Measurements from ENCODE around the gene MRPL4. TPM values are rescaled to one million over a fixed set of nuclear protein-coding genes. Genes with fewer than 3 reads are reported as not detected.

The MRPL4 gene
- total and polyA plus RNA-seq, 10 of the 15 experiments (the other 5 are each of a cell fraction or from before 2014, with no cell fraction given): 0.79 to 221 (median 112) TPM

DNA sequence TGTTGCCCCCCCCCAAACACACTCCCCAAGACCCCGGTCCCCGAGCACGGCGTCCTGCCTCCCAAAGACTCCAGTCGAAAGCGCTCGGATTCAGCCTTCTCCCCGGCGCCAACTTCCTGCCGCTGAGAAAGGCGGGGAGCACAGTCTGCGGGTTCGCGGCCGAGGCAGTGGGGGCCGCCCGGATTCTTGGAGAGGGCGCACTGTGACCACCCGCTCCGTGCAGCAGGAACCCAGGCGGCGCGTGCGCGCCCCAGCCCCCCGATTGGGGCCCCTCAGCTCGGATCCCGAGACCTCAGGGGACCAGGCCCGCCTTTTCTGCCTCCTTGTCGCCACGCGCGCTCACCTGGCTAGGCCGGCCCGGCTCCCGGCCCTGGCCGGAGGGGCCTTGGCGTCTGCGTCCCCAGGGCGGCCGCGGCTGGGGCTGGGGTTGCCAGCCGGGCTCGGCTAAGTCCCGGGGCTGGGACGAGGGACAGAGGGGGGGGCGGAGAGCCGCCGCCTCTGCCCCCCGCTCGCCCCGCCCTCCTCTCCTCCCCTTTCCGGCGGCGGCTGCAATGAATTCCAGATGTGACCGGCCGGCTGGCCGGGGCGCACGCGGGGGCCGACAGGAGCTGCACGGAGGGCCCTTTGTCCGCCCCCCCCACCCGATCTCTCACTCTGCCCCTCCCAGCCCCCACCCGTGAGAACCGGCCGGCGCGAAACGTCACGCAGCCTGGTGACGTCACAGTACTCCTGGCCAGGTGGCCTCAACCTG, 21.0 kb upstream of the MRPL4 start, which contains the start of gene S1PR2 (continued):
- TF ChIP-seq TAF1 (IDR thresholded peaks at IDR 0.05; ENCODE audit: borderline replicate concordance, low read depth, low read length) (0 out of 2 replicates have a peak, but pooled peaks have one; percentile 31), BRCA1 (IDR thresholded peaks at IDR 0.05; ENCODE audit: low read depth, low read length) (no peak), EGR1 (IDR thresholded peaks at IDR 0.05; ENCODE audit: borderline replicate concordance in 1 of 2, low read depth in 2 of 2, low read length in 2 of 2) (peak in 1 of 2 experiments; percentile 79; a peak in 2 of 3 replicates), RFX5 (IDR thresholded peaks at IDR 0.05; ENCODE audit: low read depth, low read length) (no peak), NR2C2 (IDR thresholded peaks at IDR 0.05; ENCODE audit: borderline replicate concordance, control insufficient read depth, insufficient read length, low read depth) (no peak), CREM (IDR thresholded peaks at IDR 0.05; ENCODE audit: low read depth) (peak; percentile 95), BACH1 (IDR thresholded peaks at IDR 0.05; ENCODE audit: borderline replicate concordance) (peak; percentile 67; the same call in 1 of the 2 replicates), NFXL1 (IDR thresholded peaks at IDR 0.05; ENCODE audit: borderline replicate concordance) (no peak), SP1 (IDR thresholded peaks at IDR 0.05; ENCODE audit: low read depth, low read length) (peak; percentile 12), NR2F1 (conservative IDR thresholded peaks at IDR 0.05) (peak; percentile 57), TBL1XR1 (IDR thresholded peaks at IDR 0.05; ENCODE audit: low read depth, low read length) (no peak), MEF2B (IDR thresholded peaks at IDR 0.05; ENCODE audit: partially characterized antibody, poor library complexity, severe bottlenecking) (no peak), ESRRA (IDR thresholded peaks at IDR 0.05; ENCODE audit: low read length) (no peak), TARDBP (IDR thresholded peaks at IDR 0.05; ENCODE audit: borderline replicate concordance) (no peak), ZNF207 (IDR thresholded peaks at IDR 0.05; ENCODE audit: borderline replicate concordance) (no peak), ZZZ3 (IDR thresholded peaks at IDR 0.05; ENCODE audit: control insufficient read depth, insufficient read length, low read depth) (no peak), LARP7 (IDR thresholded peaks at IDR 0.05) (peak; percentile 79; the same call in 1 of the 2 replicates), NFYA (IDR thresholded peaks at IDR 0.05; ENCODE audit: borderline replicate concordance, low read depth, low read length) (no peak), HCFC1 (IDR thresholded peaks at IDR 0.05; ENCODE audit: low read length) (no peak)
- TF ChIP-seq, protein P1, sequence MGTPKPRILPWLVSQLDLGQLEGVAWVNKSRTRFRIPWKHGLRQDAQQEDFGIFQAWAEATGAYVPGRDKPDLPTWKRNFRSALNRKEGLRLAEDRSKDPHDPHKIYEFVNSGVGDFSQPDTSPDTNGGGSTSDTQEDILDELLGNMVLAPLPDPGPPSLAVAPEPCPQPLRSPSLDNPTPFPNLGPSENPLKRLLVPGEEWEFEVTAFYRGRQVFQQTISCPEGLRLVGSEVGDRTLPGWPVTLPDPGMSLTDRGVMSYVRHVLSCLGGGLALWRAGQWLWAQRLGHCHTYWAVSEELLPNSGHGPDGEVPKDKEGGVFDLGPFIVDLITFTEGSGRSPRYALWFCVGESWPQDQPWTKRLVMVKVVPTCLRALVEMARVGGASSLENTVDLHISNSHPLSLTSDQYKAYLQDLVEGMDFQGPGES (IDR thresholded peaks at IDR 0.05): no peak
- TF ChIP-seq, protein P2, sequence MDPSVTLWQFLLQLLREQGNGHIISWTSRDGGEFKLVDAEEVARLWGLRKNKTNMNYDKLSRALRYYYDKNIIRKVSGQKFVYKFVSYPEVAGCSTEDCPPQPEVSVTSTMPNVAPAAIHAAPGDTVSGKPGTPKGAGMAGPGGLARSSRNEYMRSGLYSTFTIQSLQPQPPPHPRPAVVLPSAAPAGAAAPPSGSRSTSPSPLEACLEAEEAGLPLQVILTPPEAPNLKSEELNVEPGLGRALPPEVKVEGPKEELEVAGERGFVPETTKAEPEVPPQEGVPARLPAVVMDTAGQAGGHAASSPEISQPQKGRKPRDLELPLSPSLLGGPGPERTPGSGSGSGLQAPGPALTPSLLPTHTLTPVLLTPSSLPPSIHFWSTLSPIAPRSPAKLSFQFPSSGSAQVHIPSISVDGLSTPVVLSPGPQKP (IDR thresholded peaks at IDR 0.05; ENCODE audit: low read depth, low read length): no peak
- TF ChIP-seq, protein P3, sequence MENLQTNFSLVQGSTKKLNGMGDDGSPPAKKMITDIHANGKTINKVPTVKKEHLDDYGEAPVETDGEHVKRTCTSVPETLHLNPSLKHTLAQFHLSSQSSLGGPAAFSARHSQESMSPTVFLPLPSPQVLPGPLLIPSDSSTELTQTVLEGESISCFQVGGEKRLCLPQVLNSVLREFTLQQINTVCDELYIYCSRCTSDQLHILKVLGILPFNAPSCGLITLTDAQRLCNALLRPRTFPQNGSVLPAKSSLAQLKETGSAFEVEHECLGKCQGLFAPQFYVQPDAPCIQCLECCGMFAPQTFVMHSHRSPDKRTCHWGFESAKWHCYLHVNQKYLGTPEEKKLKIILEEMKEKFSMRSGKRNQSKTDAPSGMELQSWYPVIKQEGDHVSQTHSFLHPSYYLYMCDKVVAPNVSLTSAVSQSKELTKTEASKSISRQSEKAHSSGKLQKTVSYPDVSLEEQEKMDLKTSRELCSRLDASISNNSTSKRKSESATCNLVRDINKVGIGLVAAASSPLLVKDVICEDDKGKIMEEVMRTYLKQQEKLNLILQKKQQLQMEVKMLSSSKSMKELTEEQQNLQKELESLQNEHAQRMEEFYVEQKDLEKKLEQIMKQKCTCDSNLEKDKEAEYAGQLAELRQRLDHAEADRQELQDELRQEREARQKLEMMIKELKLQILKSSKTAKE (IDR thresholded peaks at IDR 0.05; ENCODE audit: low read depth, poor library complexity, severe bottlenecking): no peak
- TF ChIP-seq, protein P4, sequence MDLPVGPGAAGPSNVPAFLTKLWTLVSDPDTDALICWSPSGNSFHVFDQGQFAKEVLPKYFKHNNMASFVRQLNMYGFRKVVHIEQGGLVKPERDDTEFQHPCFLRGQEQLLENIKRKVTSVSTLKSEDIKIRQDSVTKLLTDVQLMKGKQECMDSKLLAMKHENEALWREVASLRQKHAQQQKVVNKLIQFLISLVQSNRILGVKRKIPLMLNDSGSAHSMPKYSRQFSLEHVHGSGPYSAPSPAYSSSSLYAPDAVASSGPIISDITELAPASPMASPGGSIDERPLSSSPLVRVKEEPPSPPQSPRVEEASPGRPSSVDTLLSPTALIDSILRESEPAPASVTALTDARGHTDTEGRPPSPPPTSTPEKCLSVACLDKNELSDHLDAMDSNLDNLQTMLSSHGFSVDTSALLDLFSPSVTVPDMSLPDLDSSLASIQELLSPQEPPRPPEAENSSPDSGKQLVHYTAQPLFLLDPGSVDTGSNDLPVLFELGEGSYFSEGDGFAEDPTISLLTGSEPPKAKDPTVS (IDR thresholded peaks at IDR 0.05; ENCODE audit: low read depth, low read length): no peak

All from GM12878 (cell line).